HG02588 (cell line): ENCODE measurements around the gene RIC1.
"Not testable (repeated sequence)": the region's sequence is repeated elsewhere in the genome, so short reads cannot be mapped to it uniquely, and the experiment has no call there.

ENCODE experiments used
- ATAC-seq: cut with Tn5 transposase; IDR thresholded peaks from one replicate; pipeline ENCODE4 v1.9.1; 2021; ENCODE audit warnings: mild to moderate bottlenecking, moderate library complexity; ENCODE audit not compliant: unreplicated experiment

RIC1 gene, protein sequence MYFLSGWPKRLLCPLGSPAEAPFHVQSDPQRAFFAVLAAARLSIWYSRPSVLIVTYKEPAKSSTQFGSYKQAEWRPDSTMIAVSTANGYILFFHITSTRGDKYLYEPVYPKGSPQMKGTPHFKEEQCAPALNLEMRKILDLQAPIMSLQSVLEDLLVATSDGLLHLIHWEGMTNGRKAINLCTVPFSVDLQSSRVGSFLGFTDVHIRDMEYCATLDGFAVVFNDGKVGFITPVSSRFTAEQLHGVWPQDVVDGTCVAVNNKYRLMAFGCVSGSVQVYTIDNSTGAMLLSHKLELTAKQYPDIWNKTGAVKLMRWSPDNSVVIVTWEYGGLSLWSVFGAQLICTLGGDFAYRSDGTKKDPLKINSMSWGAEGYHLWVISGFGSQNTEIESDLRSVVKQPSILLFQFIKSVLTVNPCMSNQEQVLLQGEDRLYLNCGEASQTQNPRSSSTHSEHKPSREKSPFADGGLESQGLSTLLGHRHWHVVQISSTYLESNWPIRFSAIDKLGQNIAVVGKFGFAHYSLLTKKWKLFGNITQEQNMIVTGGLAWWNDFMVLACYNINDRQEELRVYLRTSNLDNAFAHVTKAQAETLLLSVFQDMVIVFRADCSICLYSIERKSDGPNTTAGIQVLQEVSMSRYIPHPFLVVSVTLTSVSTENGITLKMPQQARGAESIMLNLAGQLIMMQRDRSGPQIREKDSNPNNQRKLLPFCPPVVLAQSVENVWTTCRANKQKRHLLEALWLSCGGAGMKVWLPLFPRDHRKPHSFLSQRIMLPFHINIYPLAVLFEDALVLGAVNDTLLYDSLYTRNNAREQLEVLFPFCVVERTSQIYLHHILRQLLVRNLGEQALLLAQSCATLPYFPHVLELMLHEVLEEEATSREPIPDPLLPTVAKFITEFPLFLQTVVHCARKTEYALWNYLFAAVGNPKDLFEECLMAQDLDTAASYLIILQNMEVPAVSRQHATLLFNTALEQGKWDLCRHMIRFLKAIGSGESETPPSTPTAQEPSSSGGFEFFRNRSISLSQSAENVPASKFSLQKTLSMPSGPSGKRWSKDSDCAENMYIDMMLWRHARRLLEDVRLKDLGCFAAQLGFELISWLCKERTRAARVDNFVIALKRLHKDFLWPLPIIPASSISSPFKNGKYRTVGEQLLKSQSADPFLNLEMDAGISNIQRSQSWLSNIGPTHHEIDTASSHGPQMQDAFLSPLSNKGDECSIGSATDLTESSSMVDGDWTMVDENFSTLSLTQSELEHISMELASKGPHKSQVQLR (N-terminal part only)

DNA sequence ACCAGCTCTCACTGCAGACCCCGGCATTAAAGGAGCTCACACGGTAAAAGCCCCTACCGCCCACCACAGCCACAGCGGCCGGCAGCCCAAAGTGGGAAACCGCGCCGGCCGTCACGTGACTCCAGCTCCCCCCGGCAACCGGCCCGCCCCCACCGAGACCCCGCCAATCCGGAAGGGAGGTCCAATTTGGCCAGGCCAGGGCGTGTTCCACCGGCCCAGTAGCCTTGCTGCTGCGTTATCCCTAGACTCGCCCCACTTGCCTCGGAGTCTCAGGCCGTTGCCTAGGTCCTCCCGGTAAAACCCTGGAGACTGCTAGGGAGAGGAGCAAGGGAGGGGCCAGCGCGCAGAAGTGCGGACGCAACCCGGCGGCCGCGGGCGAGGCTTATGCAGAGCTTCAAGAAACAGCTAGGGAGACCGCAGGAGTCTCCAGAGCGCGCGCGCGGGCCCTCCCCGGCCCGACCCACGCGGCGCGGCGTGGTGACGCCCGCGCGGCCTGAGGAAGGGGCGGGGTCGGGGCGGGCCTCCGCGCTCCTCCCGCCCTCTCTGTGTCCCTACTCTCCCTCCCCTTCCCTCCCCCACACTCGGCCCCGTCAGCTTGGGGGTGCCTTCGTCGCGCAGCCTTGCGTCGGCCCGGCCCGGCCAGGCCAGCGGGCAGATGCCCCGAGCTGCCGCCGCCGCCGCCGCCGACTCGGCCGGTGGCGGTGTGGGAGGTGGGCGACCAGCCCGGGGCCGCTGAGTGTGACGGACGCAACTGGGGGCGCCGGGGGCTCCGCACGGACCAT, at the start of gene RIC1:
Gene RIC1, plus strand, starts transcription at position 578 of the 782 bp plus-strand sequence. Its CDS starts 203 bp downstream, at position 781.
- ATAC-seq = peak; percentile 62

DNA sequence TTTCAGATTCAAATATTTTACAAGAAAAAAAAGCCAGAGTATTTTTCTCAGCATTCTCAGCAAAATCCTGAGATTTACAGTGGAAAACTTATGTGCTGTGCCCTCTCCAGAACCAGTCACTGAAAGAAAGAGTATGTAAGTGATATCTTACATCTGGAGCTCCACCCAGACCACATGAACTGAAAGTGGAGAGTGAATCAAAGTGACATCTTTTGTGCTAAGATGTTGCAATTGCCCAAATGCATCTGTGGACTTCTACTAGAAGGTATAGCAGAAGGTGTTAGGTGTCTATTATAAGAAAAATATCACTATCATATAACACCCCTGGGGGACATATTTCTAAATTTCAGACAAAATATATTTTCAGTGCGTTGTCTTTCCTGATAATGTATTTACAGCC, 49.0 kb upstream of the RIC1 start:
- no peak for ATAC-seq

DNA sequence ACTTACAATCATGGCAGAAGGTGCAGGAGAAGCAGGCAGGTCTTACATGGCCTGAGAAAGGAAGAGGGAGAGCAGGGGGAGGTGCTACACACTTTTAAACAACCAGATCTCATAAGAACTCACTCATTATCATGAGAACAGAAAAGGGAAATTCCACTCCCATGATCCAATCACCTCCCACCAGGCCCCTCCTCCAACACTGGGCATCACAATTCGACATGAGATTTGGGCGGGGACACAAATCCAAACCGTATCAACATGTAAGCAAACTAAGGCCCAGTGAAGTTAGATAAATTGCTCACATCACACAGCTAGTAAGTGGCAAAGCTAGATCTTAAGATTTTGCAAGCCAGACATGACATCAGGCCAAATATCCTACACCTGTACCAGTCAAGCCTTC, 48.3 kb upstream of the RIC1 start:
- no peak for ATAC-seq

DNA sequence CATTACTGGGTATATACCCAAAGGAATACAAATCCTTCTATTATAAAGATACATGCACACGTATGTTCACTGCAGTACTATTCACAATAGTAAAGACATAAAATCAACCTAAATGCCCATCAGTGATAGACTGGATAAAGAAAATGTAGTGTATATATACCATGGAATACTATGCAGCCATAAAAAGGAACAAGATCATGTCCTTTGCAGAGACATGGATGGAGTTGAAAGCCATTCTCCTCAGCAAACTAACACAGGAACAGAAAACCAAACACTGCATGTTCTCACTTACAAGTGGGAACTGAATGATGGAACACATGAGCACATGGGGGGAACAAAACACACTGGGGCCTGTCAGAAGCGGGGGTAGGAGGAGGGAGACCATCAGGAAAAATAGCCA, 47.2 kb upstream of the RIC1 start:
- ATAC-seq = not testable (repeated sequence)

DNA sequence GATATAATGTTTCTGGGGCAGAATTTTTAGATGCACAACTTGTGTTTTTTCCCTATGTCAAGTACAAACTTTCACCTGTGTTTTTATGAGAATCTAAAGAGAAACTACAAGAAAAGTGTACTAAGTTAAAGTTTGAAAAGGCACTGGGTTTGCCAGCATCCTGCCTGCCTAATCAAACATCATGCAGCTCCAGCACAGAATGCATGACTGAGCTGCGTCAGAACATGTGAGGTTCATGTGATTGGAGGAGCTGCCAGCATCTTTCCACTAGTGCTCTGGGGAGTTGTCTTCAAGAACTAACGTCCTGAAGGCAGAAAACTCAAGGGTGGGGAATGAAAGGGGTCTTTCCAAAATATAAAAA, 46.1 kb upstream of the RIC1 start:
- peak; percentile 45 for ATAC-seq

DNA sequence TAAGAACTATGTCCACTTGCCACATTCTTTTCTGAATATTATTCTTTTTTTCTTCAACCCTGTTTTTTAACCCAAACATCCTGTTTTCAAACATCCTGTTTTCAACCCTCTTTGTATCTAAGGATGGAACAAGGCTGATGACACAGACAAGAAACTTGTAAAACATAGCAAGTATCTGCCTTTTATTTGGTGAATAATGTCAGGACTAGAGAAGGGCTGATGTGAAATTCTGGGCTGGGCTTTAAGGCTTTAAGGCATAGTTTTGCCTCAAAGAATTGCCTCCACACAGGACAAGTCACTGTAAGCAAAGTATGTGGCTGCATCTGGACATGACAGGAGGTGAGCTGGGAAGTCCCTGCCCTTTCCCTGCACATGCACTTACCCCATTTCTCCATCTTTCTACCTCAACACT, 42.5 kb upstream of the RIC1 start:
- peak; percentile 44 for ATAC-seq

DNA sequence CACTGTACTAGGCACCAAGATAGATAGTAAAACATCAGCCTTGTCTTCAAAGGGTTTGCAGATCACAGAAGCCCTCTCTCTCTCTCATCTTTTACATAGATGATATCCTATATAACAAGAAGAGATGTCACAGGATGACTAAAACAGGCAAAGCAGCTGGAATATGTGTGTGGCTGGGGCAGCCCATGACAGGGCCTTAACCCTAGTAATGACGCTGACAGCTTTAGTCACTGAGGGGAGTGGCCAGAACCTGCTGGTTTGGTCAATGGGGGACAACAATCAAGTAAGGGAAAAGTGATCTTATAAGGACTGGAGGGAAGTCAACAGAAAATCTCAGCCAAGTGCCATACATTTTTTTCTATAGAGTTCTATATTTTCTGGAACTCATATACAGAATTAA, 41.9 kb upstream of the RIC1 start:
- no peak for ATAC-seq

DNA sequence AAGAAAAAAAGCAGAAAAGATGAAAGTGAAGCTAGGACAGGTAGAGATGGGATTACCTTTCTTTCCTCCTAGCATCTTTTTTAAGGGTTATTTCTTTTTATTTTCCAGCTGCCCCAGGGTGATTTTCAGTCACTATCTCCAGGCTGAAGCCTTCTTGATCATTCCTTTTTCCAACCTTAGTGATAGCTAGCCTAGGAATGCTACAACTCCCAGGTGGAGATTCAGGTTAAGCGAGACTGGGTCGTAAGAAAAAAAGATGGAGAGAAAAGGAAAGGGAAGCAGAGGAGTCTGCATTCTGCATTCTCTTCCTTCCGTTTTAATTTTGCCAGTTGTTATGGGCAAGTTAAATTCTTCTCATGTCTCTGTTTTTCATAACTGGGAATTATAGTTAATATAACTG, 36.7 kb upstream of the RIC1 start:
- ATAC-seq = no peak

DNA sequence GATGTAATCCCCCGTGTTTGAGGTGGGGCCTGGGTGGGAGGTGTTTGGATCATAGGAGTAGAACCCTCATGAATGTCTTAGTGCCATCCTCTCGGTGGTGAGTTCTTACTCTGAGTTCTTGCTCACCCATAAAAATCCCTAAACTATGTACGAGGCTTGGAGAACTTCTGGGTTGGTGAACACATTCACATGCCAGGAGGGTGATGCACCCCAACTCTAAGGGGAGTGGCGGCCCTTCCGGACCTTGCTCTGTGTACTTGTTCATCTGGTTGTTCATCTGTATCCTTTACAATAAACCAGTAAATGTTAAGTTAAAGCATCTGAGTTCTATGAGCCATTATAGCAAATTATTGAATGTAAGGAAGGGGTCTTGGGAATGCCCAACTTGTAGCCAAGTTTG, 36.0 kb upstream of the RIC1 start:
- no peak for ATAC-seq

DNA sequence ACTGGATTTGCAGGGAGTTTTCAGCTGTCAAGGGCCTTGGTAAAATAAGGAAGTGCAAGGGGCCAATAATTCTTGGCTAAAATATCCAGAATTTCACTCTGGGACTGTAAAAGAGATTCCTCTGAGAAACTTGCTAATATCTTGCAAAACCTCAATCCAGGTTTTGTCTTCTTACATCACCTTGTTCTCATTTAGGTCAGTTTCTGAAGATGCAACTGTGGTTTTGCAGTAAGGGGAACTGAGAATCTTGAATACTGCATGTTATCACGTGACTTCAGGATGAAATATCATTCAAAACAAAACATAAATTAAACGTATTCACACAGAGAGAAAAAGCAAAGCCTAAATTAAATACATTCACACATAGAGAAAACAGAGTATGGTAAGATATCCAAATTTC, 35.0 kb upstream of the RIC1 start:
- peak; percentile 59 for ATAC-seq

DNA sequence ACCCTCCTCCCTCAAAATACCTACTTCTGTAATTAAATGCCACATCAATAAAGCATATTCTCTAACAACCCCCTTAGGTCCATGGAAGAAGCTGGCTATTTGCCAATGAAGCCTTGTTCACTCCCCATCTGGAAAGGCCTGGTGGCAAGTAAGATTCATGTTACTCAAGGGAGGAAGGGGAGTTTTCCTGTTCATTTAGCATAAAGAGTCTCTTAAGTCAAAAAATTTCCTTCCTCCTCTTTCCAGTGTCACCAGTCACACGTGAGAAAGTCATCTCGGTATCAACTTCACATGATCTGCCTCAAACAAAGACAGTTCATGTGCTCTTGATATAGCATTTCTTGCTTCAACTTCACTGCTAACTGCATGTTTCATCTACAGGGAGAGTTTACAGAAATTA, 32.7 kb upstream of the RIC1 start:
- no peak for ATAC-seq

DNA sequence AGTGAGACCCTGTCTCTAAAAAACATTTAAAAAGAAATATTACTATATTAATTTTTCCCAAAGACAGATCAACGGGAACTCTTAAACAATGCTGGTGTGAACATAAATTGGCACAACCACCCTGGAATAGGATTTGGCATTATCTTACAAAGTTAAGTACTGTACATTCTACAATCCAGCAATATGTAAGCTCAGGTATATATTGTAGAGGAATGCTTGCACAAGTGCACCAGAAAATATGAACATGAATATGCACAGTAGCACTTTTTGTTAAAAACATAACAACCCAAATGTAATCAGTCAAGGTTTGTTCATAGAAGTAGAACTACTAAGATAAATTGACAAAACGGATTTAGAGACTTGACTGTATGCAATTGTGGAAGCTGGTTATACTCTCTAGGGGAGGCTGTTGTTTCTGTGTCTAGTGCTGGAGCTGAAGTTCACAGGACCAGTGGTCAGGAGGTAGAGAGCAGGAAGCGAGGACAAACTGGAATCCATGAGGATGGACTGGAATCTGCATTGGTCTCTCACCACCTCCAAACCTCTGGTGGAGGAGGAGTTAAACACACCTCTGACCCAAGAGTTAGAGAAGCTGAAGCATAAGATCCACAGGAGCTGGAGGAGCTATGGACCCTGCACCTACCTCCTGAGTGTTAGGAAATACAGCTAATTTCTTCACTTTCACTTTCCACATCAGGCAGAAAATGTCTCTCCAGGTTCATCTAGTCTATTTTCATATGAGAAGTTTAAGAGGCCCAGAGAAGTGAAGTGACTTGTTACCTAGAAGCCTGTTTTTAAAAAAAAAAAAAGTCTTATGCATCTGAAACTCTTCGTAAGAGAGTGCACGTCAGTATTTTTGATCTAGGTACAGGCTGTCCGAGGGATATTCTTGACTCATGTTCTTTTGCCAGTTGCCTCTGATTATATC, 20.3 kb upstream of the RIC1 start:
- no peak for ATAC-seq

DNA sequence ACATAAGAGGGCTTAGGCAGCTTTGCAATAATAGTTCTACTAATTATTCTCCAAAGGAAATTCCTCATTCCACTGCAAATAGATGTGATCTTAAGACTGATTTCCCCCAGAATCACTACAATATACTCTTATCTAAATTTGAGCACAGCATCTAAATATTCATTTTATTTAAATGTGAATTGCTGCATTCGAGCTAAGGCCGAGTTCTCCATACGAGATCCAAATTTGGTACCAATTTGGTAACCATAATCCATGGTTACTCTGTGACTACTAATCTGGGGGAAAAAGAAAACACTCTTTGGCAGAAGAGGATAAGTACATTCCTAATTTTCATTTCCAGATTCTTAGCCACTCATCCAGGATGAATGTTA, 19.7 kb upstream of the RIC1 start:
- no peak for ATAC-seq

DNA sequence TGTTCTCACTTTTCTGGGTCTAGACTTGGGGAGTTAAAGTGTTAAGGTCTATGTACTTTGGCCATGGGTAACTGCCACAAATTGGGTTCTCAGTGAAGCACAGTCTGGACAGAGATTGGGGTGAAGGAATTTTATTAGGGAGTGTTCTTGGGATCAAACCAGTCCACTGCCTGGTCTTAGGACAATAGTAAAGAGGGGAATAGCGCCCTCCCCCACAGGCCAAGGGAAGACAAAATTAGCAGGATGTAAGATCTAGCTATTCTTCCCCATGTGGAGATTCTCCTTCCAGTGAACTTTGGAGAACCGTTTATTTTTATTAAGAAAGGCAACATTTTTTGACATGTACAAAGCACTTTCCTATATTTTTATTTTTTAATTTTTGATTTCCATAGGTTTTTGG, 18.4 kb upstream of the RIC1 start:
- ATAC-seq = no peak

DNA sequence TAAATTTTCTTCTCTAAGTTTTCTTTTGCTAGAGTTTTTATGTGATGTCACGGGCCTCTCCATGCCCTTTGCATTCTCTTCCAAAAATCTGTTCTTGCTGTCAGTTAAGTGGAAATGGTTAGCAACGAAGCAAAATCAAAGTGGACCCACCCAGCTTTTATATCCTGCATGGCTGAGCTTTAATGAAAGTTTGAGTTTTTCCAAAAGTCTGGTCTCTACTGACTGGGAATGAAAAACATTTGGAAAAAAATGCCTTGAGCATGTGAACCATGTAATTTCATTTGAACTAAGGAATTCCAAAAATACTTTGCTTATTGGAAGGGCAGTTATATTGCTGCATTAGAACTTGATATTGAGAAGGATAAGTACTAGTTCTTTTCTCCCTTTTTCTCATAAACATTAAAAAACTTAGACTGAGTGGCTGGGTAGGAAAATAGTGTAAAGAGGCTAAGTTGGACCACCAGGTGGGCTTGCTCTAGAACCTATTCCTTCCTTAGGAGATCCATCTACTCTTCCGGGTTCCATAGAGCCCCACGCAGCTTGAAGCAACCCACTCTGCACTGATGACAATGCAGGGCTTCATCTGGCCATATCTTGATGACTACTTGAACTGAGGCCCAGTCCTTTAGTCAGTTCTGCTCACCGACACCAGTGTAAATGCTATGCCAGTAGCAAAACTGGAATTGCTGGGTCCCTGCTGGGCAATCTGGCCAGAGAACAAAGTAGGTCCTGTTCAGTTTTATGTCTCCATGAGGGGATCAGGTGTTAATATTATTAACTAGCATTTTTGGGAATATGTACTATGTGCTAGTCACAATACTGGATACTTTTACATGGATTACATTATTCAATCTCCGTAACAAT, 17.4 kb upstream of the RIC1 start:
- ATAC-seq = no peak

DNA sequence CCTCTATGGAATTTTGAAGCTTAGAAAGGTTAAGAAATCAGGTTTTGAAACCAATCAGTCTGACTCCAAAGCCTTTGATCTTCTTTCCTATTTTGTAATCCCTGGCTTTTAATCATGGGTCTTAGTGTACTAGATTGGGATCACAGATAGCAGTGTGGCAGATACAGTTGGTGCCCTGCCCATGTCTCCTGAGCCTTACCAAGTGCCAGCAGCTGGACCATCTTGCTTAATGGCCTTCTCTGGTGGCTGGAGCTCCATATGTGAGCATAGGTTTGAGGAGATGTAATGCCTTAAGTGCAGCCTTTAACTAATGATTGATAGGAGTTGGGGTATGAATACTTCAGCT, 16.7 kb upstream of the RIC1 start:
- ATAC-seq = no peak

DNA sequence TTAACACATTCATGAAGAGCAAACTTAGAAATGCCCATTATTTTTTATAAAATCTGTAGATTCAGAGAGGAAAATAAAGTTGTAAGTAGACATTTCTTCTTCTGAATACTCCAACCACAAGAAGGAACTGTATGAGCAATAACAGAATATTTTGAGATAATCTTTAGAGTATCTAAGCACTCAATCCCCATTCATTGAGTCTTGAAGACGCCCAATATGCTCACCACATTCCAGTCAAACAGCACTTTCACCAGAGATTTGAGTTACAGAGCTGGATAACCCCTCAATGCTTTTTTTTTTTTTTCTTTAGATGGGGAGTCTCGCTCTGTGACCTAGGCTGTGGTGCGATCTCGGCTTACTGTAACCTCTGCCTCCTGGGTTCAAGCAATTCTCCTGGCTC, 14.7 kb upstream of the RIC1 start:
- no peak for ATAC-seq

DNA sequence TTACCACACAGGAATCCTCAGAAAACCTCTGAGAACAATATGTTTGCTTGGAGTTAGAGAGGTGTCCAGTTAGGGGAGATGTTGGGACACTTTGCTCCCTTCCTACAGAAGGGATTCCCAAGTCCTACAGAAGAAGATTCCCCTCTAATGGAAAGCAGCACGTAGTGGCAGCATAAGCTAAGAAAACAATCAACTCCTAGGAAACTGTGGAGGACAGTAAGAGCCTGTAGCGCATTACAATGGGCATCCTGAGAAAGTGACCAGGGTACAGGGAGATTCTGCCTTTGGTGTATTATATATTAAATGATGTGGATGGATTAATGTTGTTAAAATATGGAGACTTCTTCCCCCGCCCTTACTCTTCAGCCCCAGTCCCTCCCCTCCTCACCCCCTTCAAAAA, 13.9 kb upstream of the RIC1 start:
- ATAC-seq = no peak

DNA sequence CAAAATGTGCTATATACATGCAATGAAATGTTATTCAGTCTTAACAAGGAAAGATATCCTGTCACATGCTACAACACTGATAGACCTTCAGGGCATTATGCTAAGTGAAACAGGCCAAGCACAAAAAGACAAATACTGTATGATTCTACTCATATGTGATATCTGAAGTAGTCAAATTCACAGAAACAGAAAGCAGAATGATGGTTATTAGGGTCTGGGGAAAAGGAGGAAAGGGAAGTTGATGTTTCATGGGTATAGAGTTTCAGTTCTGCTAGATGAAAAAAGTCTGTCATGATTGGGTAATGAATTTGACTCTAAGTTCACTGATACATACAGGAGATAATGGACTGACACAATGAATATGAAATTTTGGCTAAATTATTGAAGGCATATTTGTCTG, 11.2 kb upstream of the RIC1 start:
- peak; percentile 90 for ATAC-seq
